H9 (cell line): Measurements from ENCODE around the gene TRIM2. TPM values are rescaled to one million over a fixed set of nuclear protein-coding genes. Genes with fewer than 3 reads are reported as not detected.
A peak's percentile ranks its signal among the peaks of the same experiment; 100 is the strongest.

Experiments
- DNase-seq: peaks from one replicate; pipeline ENCODE4 v3.0.0-alpha.2; 2017
- H2AFZ ChIP-seq: one replicate; pipeline ENCODE4 v1.6.1; 2013; ENCODE audit warnings: mild to moderate bottlenecking, low read length, control low read depth, moderate library complexity
- H2AK5ac ChIP-seq: 2 replicates; pipeline ENCODE4 v1.6.1; 2013; ENCODE audit warnings: low read length, control low read depth, mixed read lengths; ENCODE audit not compliant: insufficient read length
- H2BK120ac ChIP-seq: one replicate; pipeline ENCODE4 v1.6.1; 2013; ENCODE audit warnings: low read depth, mild to moderate bottlenecking, low read length, control low read depth, inconsistent platforms; ENCODE audit not compliant: poor library complexity, severe bottlenecking
- H2BK12ac ChIP-seq: 2 replicates; pipeline ENCODE4 v1.6.1; 2013; ENCODE audit warnings: low read length, control low read depth, mixed read lengths, low read depth; ENCODE audit not compliant: insufficient read length
- H2BK15ac ChIP-seq: 2 replicates; pipeline ENCODE4 v1.6.1; 2013; ENCODE audit warnings: low read depth, low read length, control low read depth
- H2BK20ac ChIP-seq: one replicate; pipeline ENCODE4 v1.6.1; 2013; ENCODE audit warnings: low read depth, mild to moderate bottlenecking, low read length, control low read depth, inconsistent platforms; ENCODE audit not compliant: poor library complexity, severe bottlenecking
- H2BK5ac ChIP-seq: 2 replicates; pipeline ENCODE4 v1.6.1; 2013; ENCODE audit warnings: low read length, control low read depth, mixed read lengths; ENCODE audit not compliant: insufficient read length
- H3K14ac ChIP-seq: 2 replicates; pipeline ENCODE4 v1.6.1; 2013; ENCODE audit warnings: low read length, control low read depth; ENCODE audit not compliant: insufficient read depth
- H3K18ac ChIP-seq: 2 replicates; pipeline ENCODE4 v1.6.1; 2013; ENCODE audit warnings: low read depth, mild to moderate bottlenecking, mixed read lengths, low read length, control low read depth; ENCODE audit not compliant: insufficient read length
- H3K23ac ChIP-seq: 2 replicates; pipeline ENCODE4 v1.6.1; 2013; ENCODE audit warnings: low read length, control low read depth, mixed read lengths, low read depth; ENCODE audit not compliant: insufficient read length
- H3K23me2 ChIP-seq: 2 replicates; pipeline ENCODE4 v1.6.1; 2013; ENCODE audit warnings: low read depth, mild to moderate bottlenecking, mixed read lengths, low read length, control low read depth; ENCODE audit not compliant: insufficient read length, poor library complexity, severe bottlenecking
- H3K27ac ChIP-seq: 2 replicates; pipeline ENCODE4 v1.5.1; 2013; ENCODE audit warnings: low read length, control low read depth, mixed read lengths, low read depth; ENCODE audit not compliant: insufficient read length
- H3K27me3 ChIP-seq: 2 replicates; pipeline ENCODE4 v1.6.1; 2013; ENCODE audit warnings: low read length, control low read depth, inconsistent platforms; ENCODE audit not compliant: insufficient read depth
- H3K4ac ChIP-seq: 2 replicates; pipeline ENCODE4 v1.6.1; 2013; ENCODE audit warnings: low read depth, mild to moderate bottlenecking, control low read depth, inconsistent platforms, low read length, moderate library complexity
- H3K4me1 ChIP-seq: 2 replicates; pipeline ENCODE4 v1.6.1; 2013; ENCODE audit warnings: low read length, control low read depth, inconsistent platforms; ENCODE audit not compliant: insufficient read depth
- H3K4me2 ChIP-seq: 2 replicates; pipeline ENCODE4 v1.6.1; 2013; ENCODE audit warnings: low read length, control low read depth, mixed read lengths; ENCODE audit not compliant: insufficient read length, insufficient read depth
- H3K56ac ChIP-seq: 2 replicates; pipeline ENCODE4 v1.6.1; 2013; ENCODE audit warnings: low read depth, mild to moderate bottlenecking, mixed read lengths, low read length, control low read depth; ENCODE audit not compliant: insufficient read length
- H3K79me1 ChIP-seq: 2 replicates; pipeline ENCODE4 v1.6.1; 2013; ENCODE audit warnings: low read depth, mild to moderate bottlenecking, moderate library complexity, low read length, control low read depth, inconsistent platforms; ENCODE audit not compliant: insufficient read depth, poor library complexity, severe bottlenecking
- H3K79me2 ChIP-seq: 2 replicates; pipeline ENCODE4 v1.6.1; 2013; ENCODE audit warnings: low read length, control low read depth, inconsistent platforms; ENCODE audit not compliant: insufficient read depth
- H3K9ac ChIP-seq: 2 replicates; pipeline ENCODE4 v1.6.1; 2013; ENCODE audit warnings: low read length, control low read depth, mixed read lengths; ENCODE audit not compliant: insufficient read length; ENCODE audit errors: extremely low read depth
- H3K9me3 ChIP-seq: one replicate; pipeline ENCODE4 v1.6.1; 2013; ENCODE audit warnings: low read depth, low read length, inconsistent platforms; ENCODE audit not compliant: control insufficient read depth
- H3T11ph ChIP-seq: one replicate; pipeline ENCODE4 v1.6.1; 2013; ENCODE audit warnings: mild to moderate bottlenecking, low read length, control low read depth, inconsistent platforms
- H4K20me1 ChIP-seq: one replicate; pipeline ENCODE4 v1.6.1; 2013; ENCODE audit not compliant: control insufficient read depth, insufficient read length, insufficient read depth
- H4K5ac ChIP-seq: 2 replicates; pipeline ENCODE4 v1.6.1; 2013; ENCODE audit warnings: low read depth, mild to moderate bottlenecking, mixed read lengths, low read length, control low read depth; ENCODE audit not compliant: insufficient read length
- H4K8ac ChIP-seq: replicated peaks from 2 replicates; pipeline ENCODE4 v1.6.1; 2013; ENCODE audit warnings: low read length, control low read depth, mixed read lengths, low read depth; ENCODE audit not compliant: insufficient read length
- H4K91ac ChIP-seq: 2 replicates; pipeline ENCODE4 v1.6.1; 2013; ENCODE audit warnings: low read depth, mild to moderate bottlenecking, moderate library complexity, mixed read lengths, low read length, control low read depth; ENCODE audit not compliant: insufficient read length
- H3K27ac Mint-ChIP-seq, 3 experiments: 2 replicates in 2 of 3; 3 replicates in 1 of 3; pipeline ENCODE4 v1.8.0; 2020 to 2021; ENCODE audit warnings: mixed read lengths in 3 of 3, mild to moderate bottlenecking in 1 of 3, moderate library complexity in 1 of 3
- H3K27me3 Mint-ChIP-seq: 2 replicates; pipeline ENCODE4 v1.8.0; 2021; ENCODE audit warnings: low read depth, mild to moderate bottlenecking, moderate library complexity, mixed read lengths
- H3K36me3 Mint-ChIP-seq, 3 experiments: 2 replicates in 2 of 3; 3 replicates in 1 of 3; pipeline ENCODE4 v1.8.0; 2020 to 2021; ENCODE audit warnings: low read depth in 3 of 3, mixed read lengths in 3 of 3; ENCODE audit not compliant: insufficient read depth in 1 of 3
- H3K4me1 Mint-ChIP-seq, 2 experiments: 2 replicates each; pipeline ENCODE4 v1.8.0; 2020; ENCODE audit warnings: mixed read lengths in 2 of 2
- H3K4me3 Mint-ChIP-seq, 2 experiments: 2 replicates in 1 of 2; 3 replicates in 1 of 2; pipeline ENCODE4 v1.8.0; 2020 to 2021; ENCODE audit warnings: mild to moderate bottlenecking in 2 of 2, mixed read lengths in 2 of 2, moderate library complexity in 1 of 2
- H3K9me3 Mint-ChIP-seq, 2 experiments: 2 replicates in 1 of 2; 3 replicates in 1 of 2; pipeline ENCODE4 v1.8.0; 2020; ENCODE audit warnings: mild to moderate bottlenecking in 2 of 2, mixed read lengths in 2 of 2, moderate library complexity in 1 of 2
- WGBS: extraction: QIAGEN DNeasy Blood & Tissue Kit; methylation state at CpG from one replicate; pipeline ENCODE4 v1.1.7; 2013; ENCODE audit warnings: missing lambda C conversion rate, low lambda C conversion rate, mixed read lengths; ENCODE audit not compliant: insufficient read length; ENCODE audit errors: extremely low coverage; 5-methylcytosine and 5-hydroxymethylcytosine counted together
- total RNA-seq: library from RNA; stranded (reverse); gene quantifications from 2 replicates; pipeline ENCODE4 v1.2.1, GENCODE V29; 2021
- TF ChIP-seq, protein P1 (sequence below): fragments of 200-600 bp; sonication (generic); conservative IDR thresholded peaks from 3 replicates; pipeline ENCODE4 v1.8.0; 2021; ENCODE audit warnings: antibody characterized with exemption, mild to moderate bottlenecking

TRIM2 gene
- total RNA-seq, 1 experiment from 2014 or later: 28.9 TPM

DNA sequence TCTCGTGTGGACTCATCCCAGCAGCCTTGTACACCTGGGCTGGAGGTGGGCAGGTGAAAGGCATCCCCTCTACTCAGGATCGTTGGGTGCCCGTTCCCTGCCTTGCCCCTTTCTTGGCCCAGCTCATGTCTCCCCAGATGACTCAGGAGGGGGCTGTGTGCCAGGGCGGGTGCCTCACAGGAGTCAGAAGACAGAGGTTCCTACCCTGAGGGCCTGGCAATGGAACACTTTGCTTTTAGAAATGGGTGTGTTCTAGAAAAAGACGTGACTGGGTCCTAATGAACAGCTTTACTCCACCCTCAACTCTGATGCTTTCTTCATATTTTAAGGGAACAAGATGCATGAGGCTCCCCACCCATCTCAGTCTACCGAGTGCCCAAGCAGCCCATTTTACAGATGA is 22.5 kb upstream of the TRIM2 start:
- no peaks in the 10 kb centered on the region for H3K23me2 ChIP-seq
- H4K8ac ChIP-seq: no peak overlapping the region
- H4K20me1 ChIP-seq: no peaks in the 10 kb centered on the region
- H3K9ac ChIP-seq: no peak overlapping the region
- H3K4ac ChIP-seq: no peak overlapping the region
- H3K4me1 Mint-ChIP-seq: peaks cover 23 to 37% of the 10 kb centered on the region in 2 experiments
- H3K27ac Mint-ChIP-seq: no peak overlapping the region; a peak in 1 of 7 replicates
- H3K14ac ChIP-seq: no peak overlapping the region
- no peaks in the 10 kb centered on the region for H3K9me3 Mint-ChIP-seq
- TF ChIP-seq, protein P1, sequence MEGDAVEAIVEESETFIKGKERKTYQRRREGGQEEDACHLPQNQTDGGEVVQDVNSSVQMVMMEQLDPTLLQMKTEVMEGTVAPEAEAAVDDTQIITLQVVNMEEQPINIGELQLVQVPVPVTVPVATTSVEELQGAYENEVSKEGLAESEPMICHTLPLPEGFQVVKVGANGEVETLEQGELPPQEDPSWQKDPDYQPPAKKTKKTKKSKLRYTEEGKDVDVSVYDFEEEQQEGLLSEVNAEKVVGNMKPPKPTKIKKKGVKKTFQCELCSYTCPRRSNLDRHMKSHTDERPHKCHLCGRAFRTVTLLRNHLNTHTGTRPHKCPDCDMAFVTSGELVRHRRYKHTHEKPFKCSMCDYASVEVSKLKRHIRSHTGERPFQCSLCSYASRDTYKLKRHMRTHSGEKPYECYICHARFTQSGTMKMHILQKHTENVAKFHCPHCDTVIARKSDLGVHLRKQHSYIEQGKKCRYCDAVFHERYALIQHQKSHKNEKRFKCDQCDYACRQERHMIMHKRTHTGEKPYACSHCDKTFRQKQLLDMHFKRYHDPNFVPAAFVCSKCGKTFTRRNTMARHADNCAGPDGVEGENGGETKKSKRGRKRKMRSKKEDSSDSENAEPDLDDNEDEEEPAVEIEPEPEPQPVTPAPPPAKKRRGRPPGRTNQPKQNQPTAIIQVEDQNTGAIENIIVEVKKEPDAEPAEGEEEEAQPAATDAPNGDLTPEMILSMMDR: no peak
- DNase-seq: no peak
- no peak overlapping the region for H2BK5ac ChIP-seq
- peak overlapping the region; percentile 31 for H3K18ac ChIP-seq
- WGBS: no CpG with 5 or more reads among the region's 6 CpGs
- no peak overlapping the region for H3K4me3 Mint-ChIP-seq
- peaks cover 2% of the 10 kb centered on the region; the same call in 1 of the 2 replicates for H3K27me3 Mint-ChIP-seq
- H2BK12ac ChIP-seq: no peak overlapping the region
- no peaks in the 10 kb centered on the region for H3K9me3 ChIP-seq
- no peaks in the 10 kb centered on the region for H3K79me1 ChIP-seq
- H2AK5ac ChIP-seq: no peak overlapping the region
- H2AFZ ChIP-seq: no peak overlapping the region
- no peaks in the 10 kb centered on the region for H3K27me3 ChIP-seq
- H3K23ac ChIP-seq: no peak overlapping the region
- no peaks in the 10 kb centered on the region for H3K4me1 ChIP-seq
- no peaks in the 10 kb centered on the region for H3K36me3 Mint-ChIP-seq
- no peak overlapping the region for H2BK15ac ChIP-seq
- no peak overlapping the region for H4K5ac ChIP-seq
- H3K4me2 ChIP-seq: no peak overlapping the region
- no peak overlapping the region for H4K91ac ChIP-seq
- no peak overlapping the region for H3K27ac ChIP-seq
- H3T11ph ChIP-seq: no peak overlapping the region
- H3K79me2 ChIP-seq: no peaks in the 10 kb centered on the region
- H2BK20ac ChIP-seq: no peak overlapping the region
- no peak overlapping the region for H2BK120ac ChIP-seq
- no peak overlapping the region for H3K56ac ChIP-seq
